Placental epithelial cell (primary cell): ENCODE measurements around the gene AKR1C4. TPM values are rescaled to one million over a fixed set of nuclear protein-coding genes. Genes with fewer than 3 reads are reported as not detected.

Source experiments
- total RNA-seq: library from RNA; depleted of rRNA; stranded (reverse); fragments of >200 nt; gene quantifications from 2 replicates; pipeline ENCODE4 v1.2.3, GENCODE V29; 2012

The AKR1C4 gene
- total RNA-seq, result not detected in 2 replicates

GRCh38 chr10:5196702-5197113, at the start of gene AKR1C4:
TSS of gene AKR1C4 (plus strand) at chr10:5196837. CDS start at chr10:5196868, 31 bp downstream.

GRCh38 chr10:5184987-5185775, 11.5 kb upstream of the AKR1C4 start, which contains the start of gene AKR1C8:
TSS of gene AKR1C8 (minus strand) at chr10:5185150. CDS start at chr10:5185104, 46 bp downstream.

Other genes starting within 250 kb of the AKR1C4 start
- gene AKR1C1, start 233.4 kb upstream of the AKR1C4 start, total RNA-seq, result 0.79 and 1.3 TPM in 2 replicates
- gene AKR1C2, start 193.0 kb upstream of the AKR1C4 start, total RNA-seq, result 0.39 and 0.65 TPM in 2 replicates
- gene AKR1C3, start 102.4 kb upstream of the AKR1C4 start, total RNA-seq, result 0.39 TPM in 1 of 2 replicates, not detected in the other
- not detected in 2 replicates for gene AKR1C8, start 11.7 kb upstream of the AKR1C4 start, total RNA-seq
- not detected in 2 replicates for gene UCN3, start 168.1 kb downstream of the AKR1C4 start, total RNA-seq
- not detected in 2 replicates for gene TUBAL3, start 208.0 kb downstream of the AKR1C4 start, total RNA-seq
- 42.8 and 44.8 TPM in 2 replicates for gene NET1, start 215.7 kb downstream of the AKR1C4 start, total RNA-seq